Muscle layer of colon (tissue), 2 donors: ENCODE data around the gene EYS.

ENCODE experiments used
- H3K27ac ChIP-seq: one replicate; pipeline ENCODE4 v1.7.0; 2013; ENCODE audit warnings: low read depth, mild to moderate bottlenecking, low read length, moderate library complexity
- H3K27me3 ChIP-seq, 2 donors: one replicate each; pipeline ENCODE4 v1.7.0; 2013; ENCODE audit warnings: low read length in 2 of 2, mild to moderate bottlenecking in 2 of 2; ENCODE audit not compliant: insufficient read depth in 2 of 2, control insufficient read depth in 1 of 2
- H3K36me3 ChIP-seq: one replicate; pipeline ENCODE4 v1.7.0; 2013; ENCODE audit warnings: mild to moderate bottlenecking, low read length; ENCODE audit not compliant: insufficient read depth
- H3K4me1 ChIP-seq: one replicate; pipeline ENCODE4 v1.7.0; 2013; ENCODE audit warnings: mild to moderate bottlenecking, low read length; ENCODE audit not compliant: insufficient read depth
- H3K4me3 ChIP-seq, 2 donors: one replicate each; pipeline ENCODE4 v1.7.0; 2013; ENCODE audit warnings: low read length in 2 of 2, low read depth in 1 of 2, mild to moderate bottlenecking in 1 of 2, moderate library complexity in 1 of 2
- H3K9ac ChIP-seq: one replicate; pipeline ENCODE4 v1.7.0; 2013; ENCODE audit warnings: low read length
- H3K9me3 ChIP-seq: one replicate; pipeline ENCODE4 v1.7.0; 2013; ENCODE audit warnings: mild to moderate bottlenecking, low read length
- donor health status: abdominal sarcoma.
- donor health status: Adenocarcinoma of cecum.

EYS gene

DNA sequence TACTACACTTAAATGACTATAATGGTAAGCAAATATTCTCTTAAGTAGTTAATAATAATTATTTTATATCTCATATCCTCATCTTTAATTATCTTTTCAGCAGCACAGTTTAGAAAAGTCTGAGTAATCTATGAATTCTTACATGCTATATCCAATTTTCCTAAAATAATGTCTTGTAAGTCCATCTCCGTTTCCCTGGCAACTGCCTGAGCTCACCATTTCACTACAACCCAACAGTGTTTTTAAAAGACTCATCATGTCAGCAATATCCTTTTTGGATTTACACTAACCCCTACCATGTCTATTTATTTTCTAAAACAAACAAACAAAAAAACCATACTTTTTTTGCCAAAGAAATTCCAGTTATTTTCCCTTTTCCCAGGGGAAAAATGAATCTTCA is 859.6 kb downstream of the EYS start:
- Histone ChIP-seq H3K4me1 (no peaks in the 10 kb centered on the region), H3K36me3 (no peaks in the 10 kb centered on the region), H3K9ac (no peak overlapping the region), H3K27ac (no peak overlapping the region), H3K27me3 (no peaks in the 10 kb centered on the region), H3K4me3 (no peak overlapping the region), H3K9me3 (no peaks in the 10 kb centered on the region)

- Histone ChIP-seq H3K4me3 (no peak overlapping the region), H3K27ac (no peak overlapping the region), H3K9ac (no peak overlapping the region), H3K4me1 (no peaks in the 10 kb centered on the region), H3K9me3 (no peaks in the 10 kb centered on the region), H3K27me3 (no peaks in the 10 kb centered on the region), H3K36me3 (no peaks in the 10 kb centered on the region)
These were observed 868.3 kb downstream of the EYS start for GRCh38 chr6:64838726-64839125.

GRCh38 chr6:64831680-64832079 is 875.3 kb downstream of the EYS start:
- Histone ChIP-seq H3K9me3 (no peaks in the 10 kb centered on the region), H3K27ac (no peak overlapping the region), H3K4me3 (no peak overlapping the region), H3K27me3 (no peaks in the 10 kb centered on the region), H3K9ac (no peak overlapping the region), H3K4me1 (no peaks in the 10 kb centered on the region), H3K36me3 (no peaks in the 10 kb centered on the region)

- H3K9me3 ChIP-seq, result no peaks in the 10 kb centered on the region
- no peaks in the 10 kb centered on the region for H3K27me3 ChIP-seq
These were observed 889.5 kb downstream of the EYS start for GRCh38 chr6:64817525-64817924.

DNA sequence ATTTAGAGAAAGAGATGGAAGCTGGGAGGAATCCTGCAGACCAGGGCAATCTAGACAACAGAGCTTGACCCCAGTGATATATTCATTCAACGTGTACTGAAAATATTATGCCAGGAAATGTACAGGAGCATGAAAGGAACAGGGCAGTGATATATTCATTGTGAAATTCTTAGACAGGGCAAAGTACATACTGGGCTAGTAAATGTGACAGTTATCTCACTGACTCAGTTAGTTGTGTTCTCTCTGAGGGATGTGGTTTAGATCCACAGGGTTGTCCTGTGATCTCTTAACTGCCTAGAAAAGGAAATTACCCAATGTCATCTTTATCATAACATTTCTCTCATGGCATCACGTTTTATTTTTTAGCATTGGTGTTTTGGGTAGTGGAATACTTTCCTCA is 891.3 kb downstream of the EYS start:
- H3K4me1 ChIP-seq, result no peaks in the 10 kb centered on the region
- H3K27me3 ChIP-seq, result no peaks in the 10 kb centered on the region
- no peaks in the 10 kb centered on the region for H3K36me3 ChIP-seq
- H3K4me3 ChIP-seq, result no peak overlapping the region
- H3K9ac ChIP-seq, result no peak overlapping the region
- H3K9me3 ChIP-seq, result no peaks in the 10 kb centered on the region
- H3K27ac ChIP-seq, result no peak overlapping the region

More at GRCh38 chr6:64817525-64817924, 889.5 kb downstream of the EYS start:
- Histone ChIP-seq H3K27ac (no peak overlapping the region), H3K9ac (no peak overlapping the region), H3K4me1 (no peaks in the 10 kb centered on the region), H3K4me3 (no peak overlapping the region), H3K36me3 (no peaks in the 10 kb centered on the region)

DNA sequence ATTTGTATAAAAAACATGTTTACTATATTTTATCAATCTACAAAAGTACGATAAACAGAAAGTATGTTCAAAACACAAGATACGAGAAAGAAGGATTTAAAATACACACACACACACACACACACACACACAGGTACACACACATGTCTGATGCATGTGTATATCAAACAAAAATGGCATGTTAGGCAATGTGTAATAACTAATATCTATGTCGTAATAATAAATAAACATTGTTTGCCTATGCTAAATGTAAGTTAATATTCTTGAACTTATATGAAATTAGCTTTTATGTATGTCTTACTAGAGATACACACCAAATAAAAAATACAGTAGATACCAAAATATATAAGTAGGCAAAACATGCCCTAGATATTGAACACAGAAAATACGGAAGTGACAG is 894.9 kb downstream of the EYS start:
- H3K4me1 ChIP-seq, result no peaks in the 10 kb centered on the region
- H3K4me3 ChIP-seq, result no peak overlapping the region
- no peaks in the 10 kb centered on the region for H3K36me3 ChIP-seq
- H3K27ac ChIP-seq, result no peak overlapping the region
- H3K9me3 ChIP-seq, result no peaks in the 10 kb centered on the region
- H3K9ac ChIP-seq, result no peak overlapping the region
- H3K27me3 ChIP-seq, result no peaks in the 10 kb centered on the region

DNA sequence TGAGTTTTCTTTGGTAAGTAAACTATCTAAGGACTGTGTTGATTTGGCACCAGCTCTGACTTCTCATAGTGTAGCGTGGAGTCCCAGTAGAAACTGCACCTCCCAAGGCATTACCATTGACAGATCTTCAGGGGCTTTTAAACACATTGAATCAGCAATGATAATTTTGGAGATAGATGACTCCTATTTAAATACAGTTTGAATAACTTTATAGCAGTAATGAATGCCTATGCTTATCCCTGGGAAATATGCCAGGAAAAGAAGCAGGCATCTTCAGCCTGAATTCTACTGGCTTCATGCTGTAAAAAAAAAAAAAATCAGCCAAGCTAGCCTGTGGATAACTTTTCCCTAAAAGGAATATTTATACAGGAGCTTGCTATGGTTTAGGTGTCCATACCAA is 895.9 kb downstream of the EYS start:
- Histone ChIP-seq H3K4me1 (no peaks in the 10 kb centered on the region), H3K36me3 (no peaks in the 10 kb centered on the region), H3K9ac (no peak overlapping the region), H3K4me3 (no peak overlapping the region), H3K27ac (no peak overlapping the region), H3K9me3 (no peaks in the 10 kb centered on the region), H3K27me3 (no peaks in the 10 kb centered on the region)

GRCh38 chr6:64807785-64808184 is 899.2 kb downstream of the EYS start:
- Histone ChIP-seq H3K9me3 (no peaks in the 10 kb centered on the region), H3K36me3 (no peaks in the 10 kb centered on the region), H3K27ac (no peak overlapping the region), H3K4me3 (no peak overlapping the region), H3K27me3 (no peaks in the 10 kb centered on the region), H3K4me1 (no peaks in the 10 kb centered on the region), H3K9ac (no peak overlapping the region)

GRCh38 chr6:64803470-64804166 is 903.4 kb downstream of the EYS start:
- Histone ChIP-seq H3K4me1 (no peaks in the 10 kb centered on the region), H3K4me3 (no peak overlapping the region), H3K27ac (no peak overlapping the region), H3K36me3 (no peaks in the 10 kb centered on the region), H3K27me3 (no peaks in the 10 kb centered on the region), H3K9me3 (no peaks in the 10 kb centered on the region), H3K9ac (no peak overlapping the region)

GRCh38 chr6:64792534-64792933 is 914.5 kb downstream of the EYS start:
- Histone ChIP-seq H3K9me3 (no peaks in the 10 kb centered on the region), H3K4me3 (no peak overlapping the region), H3K36me3 (no peaks in the 10 kb centered on the region), H3K27me3 (no peaks in the 10 kb centered on the region), H3K4me1 (no peaks in the 10 kb centered on the region), H3K27ac (no peak overlapping the region), H3K9ac (no peak overlapping the region)

- no peak overlapping the region for H3K9ac ChIP-seq
- H3K36me3 ChIP-seq, result no peaks in the 10 kb centered on the region
- no peaks in the 10 kb centered on the region for H3K27me3 ChIP-seq
- no peak overlapping the region for H3K27ac ChIP-seq
- no peaks in the 10 kb centered on the region for H3K9me3 ChIP-seq
- no peaks in the 10 kb centered on the region for H3K4me1 ChIP-seq
- no peak overlapping the region for H3K4me3 ChIP-seq
These were observed 917.5 kb downstream of the EYS start for GRCh38 chr6:64789476-64789875.

DNA sequence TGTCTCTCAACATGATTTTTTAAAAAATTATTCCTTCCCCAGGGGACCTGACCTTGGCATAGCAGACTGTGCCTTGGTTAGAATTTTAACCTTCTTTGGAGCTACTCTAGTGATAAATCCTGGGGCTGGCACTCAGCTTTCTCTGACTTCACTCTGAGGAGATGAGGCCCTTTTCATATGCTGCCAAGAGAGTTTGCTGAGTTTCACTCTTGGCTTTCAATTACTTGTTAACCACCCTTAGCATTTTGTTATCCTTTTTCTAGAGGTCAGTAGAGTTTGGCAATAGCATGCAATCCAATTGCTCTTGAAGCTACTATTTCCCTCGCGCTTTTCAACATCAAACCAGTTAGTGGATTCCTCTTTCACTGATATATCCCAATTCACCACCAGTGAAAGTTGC is 920.3 kb downstream of the EYS start:
- no peak overlapping the region for H3K27ac ChIP-seq
- H3K9ac ChIP-seq, result no peak overlapping the region
- H3K4me3 ChIP-seq, result no peak overlapping the region
- no peaks in the 10 kb centered on the region for H3K9me3 ChIP-seq
- H3K36me3 ChIP-seq, result no peaks in the 10 kb centered on the region
- H3K27me3 ChIP-seq, result no peaks in the 10 kb centered on the region
- H3K4me1 ChIP-seq, result no peaks in the 10 kb centered on the region
